HG03354 (cell line): Measurements from ENCODE around the gene PRKN.
A peak's percentile ranks its signal among the peaks of the same experiment; 100 is the strongest.

Experiments
- ATAC-seq: cut with Tn5 transposase; IDR thresholded peaks from one replicate; pipeline ENCODE4 v1.9.1; 2021; ENCODE audit warnings: mild to moderate bottlenecking; ENCODE audit not compliant: unreplicated experiment, poor library complexity, severe bottlenecking

PRKN gene

GRCh38 chr6:161443848-161444247 is 1283.7 kb downstream of the PRKN start:
- ATAC-seq, result no peak

GRCh38 chr6:161442420-161442819 is 1285.1 kb downstream of the PRKN start:
- no peak for ATAC-seq

GRCh38 chr6:161440299-161440698 is 1287.3 kb downstream of the PRKN start:
- ATAC-seq, result no peak

- no peak for ATAC-seq
Measured at GRCh38 chr6:161439093-161439492, 1288.5 kb downstream of the PRKN start.

GRCh38 chr6:161438430-161439030 is 1289.0 kb downstream of the PRKN start:
- ATAC-seq, result no peak

- ATAC-seq, result no peak
Measured at GRCh38 chr6:161437851-161438250, 1289.7 kb downstream of the PRKN start.

- no peak for ATAC-seq
Measured at GRCh38 chr6:161436106-161436876, 1291.3 kb downstream of the PRKN start.

GRCh38 chr6:161435748-161436070 is 1291.9 kb downstream of the PRKN start:
- no peak for ATAC-seq

GRCh38 chr6:161434921-161435747 is 1292.4 kb downstream of the PRKN start:
- ATAC-seq, result no peak

GRCh38 chr6:161434350-161434749 is 1293.2 kb downstream of the PRKN start:
- ATAC-seq, result no peak

GRCh38 chr6:161432546-161432945 is 1295.0 kb downstream of the PRKN start:
- no peak for ATAC-seq

GRCh38 chr6:161429921-161430490 is 1297.6 kb downstream of the PRKN start:
- no peak for ATAC-seq

GRCh38 chr6:161424421-161424820 is 1303.1 kb downstream of the PRKN start:
- no peak for ATAC-seq

- ATAC-seq, result no peak
Measured at GRCh38 chr6:161422710-161423680, 1304.6 kb downstream of the PRKN start.

GRCh38 chr6:161418463-161418945 is 1309.1 kb downstream of the PRKN start:
- peak; percentile 81 for ATAC-seq

GRCh38 chr6:161417717-161418462 is 1309.7 kb downstream of the PRKN start:
- peak; percentile 20 for ATAC-seq

GRCh38 chr6:161415302-161415855 is 1312.2 kb downstream of the PRKN start:
- no peak for ATAC-seq

GRCh38 chr6:161414707-161415106 is 1312.9 kb downstream of the PRKN start:
- ATAC-seq, result no peak
